ENCODE measurements around the gene AGAP1. TPM values are rescaled to one million over a fixed set of nuclear protein-coding genes. Genes with fewer than 3 reads are reported as not detected.

The AGAP1 gene
- total and polyA plus RNA-seq, 4 donors, result 2.0 to 8.5 (median 5.4) TPM

GRCh38 chr2:235639428-235639773, 145.6 kb downstream of the AGAP1 start:
- TF ChIP-seq HNF4G (IDR thresholded peaks at IDR 0.05) (no peak), RAD21 (IDR thresholded peaks at IDR 0.05) (no peak), RXRA (IDR thresholded peaks at IDR 0.05) (no peak), REST (IDR thresholded peaks at IDR 0.05) (no peak), SP1 (IDR thresholded peaks at IDR 0.05) (no peak)
- TF ChIP-seq, protein P1, sequence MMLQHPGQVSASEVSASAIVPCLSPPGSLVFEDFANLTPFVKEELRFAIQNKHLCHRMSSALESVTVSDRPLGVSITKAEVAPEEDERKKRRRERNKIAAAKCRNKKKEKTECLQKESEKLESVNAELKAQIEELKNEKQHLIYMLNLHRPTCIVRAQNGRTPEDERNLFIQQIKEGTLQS (IDR thresholded peaks at IDR 0.05), result no peak
- Histone ChIP-seq H3K36me3 (ENCODE audit: control insufficient read depth in 4 of 4, insufficient read depth in 3 of 4, low read depth in 1 of 4, low read length in 3 of 4) (no peaks in the 10 kb centered on the region), H3K27me3 (ENCODE audit: control insufficient read depth in 4 of 4, insufficient read depth in 4 of 4, low read length in 3 of 4) (no peaks in the 10 kb centered on the region), H3K27ac (ENCODE audit: low read depth in 1 of 2, low read length in 2 of 2) (no peak overlapping the region), H3K9me3 (ENCODE audit: control insufficient read depth in 4 of 4, low read length in 3 of 4) (no peaks in the 10 kb centered on the region), H3K4me1 (ENCODE audit: control insufficient read depth in 4 of 4, insufficient read depth in 4 of 4, low read length in 3 of 4) (no peaks in the 10 kb centered on the region), H3K9ac (ENCODE audit: low read depth in 1 of 2, low read length in 2 of 2) (no peak overlapping the region), H3K4me3 (ENCODE audit: low read depth in 1 of 3, low read length in 3 of 3) (no peak overlapping the region)
- WGBS, result 79% methylated on average over 8 of the region's 8 CpGs
- no peak for DNase-seq (ENCODE audit: low spot score)

DNA sequence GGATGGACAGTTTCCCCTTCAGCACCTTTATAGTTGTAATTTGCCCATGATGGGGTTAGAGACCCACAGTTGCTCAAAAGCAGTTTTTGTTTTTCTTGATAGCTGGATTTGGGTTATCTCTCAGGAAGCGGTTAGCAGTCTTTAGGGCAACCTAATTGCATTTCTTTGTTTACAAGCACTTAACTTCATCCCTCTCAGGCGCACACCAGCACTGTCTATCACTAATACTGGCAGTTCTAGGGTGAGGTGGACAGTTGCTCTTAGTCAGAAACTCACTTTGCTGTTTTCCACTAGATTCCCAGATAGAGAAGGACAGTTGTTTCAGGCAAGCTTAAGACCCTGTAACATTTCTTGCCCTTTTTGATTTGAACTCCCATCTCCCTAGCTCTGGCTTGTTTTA, 146.0 kb downstream of the AGAP1 start:
- no peak overlapping the region for H3K27ac ChIP-seq (ENCODE audit: low read depth in 1 of 2, low read length in 2 of 2)
- WGBS, result 85% methylated on average over 2 of the region's 2 CpGs
- no peak overlapping the region for H3K9ac ChIP-seq (ENCODE audit: low read depth in 1 of 2, low read length in 2 of 2)
- no peaks in the 10 kb centered on the region for H3K9me3 ChIP-seq (ENCODE audit: control insufficient read depth in 4 of 4, low read length in 3 of 4)
- DNase-seq (ENCODE audit: low spot score), result no peak
- no peaks in the 10 kb centered on the region for H3K27me3 ChIP-seq (ENCODE audit: control insufficient read depth in 4 of 4, insufficient read depth in 4 of 4, low read length in 3 of 4)
- no peak for TF ChIP-seq CTCF (IDR thresholded peaks at IDR 0.05; ENCODE audit: low read depth, low read length, missing input control)
- TF ChIP-seq, protein P2, sequence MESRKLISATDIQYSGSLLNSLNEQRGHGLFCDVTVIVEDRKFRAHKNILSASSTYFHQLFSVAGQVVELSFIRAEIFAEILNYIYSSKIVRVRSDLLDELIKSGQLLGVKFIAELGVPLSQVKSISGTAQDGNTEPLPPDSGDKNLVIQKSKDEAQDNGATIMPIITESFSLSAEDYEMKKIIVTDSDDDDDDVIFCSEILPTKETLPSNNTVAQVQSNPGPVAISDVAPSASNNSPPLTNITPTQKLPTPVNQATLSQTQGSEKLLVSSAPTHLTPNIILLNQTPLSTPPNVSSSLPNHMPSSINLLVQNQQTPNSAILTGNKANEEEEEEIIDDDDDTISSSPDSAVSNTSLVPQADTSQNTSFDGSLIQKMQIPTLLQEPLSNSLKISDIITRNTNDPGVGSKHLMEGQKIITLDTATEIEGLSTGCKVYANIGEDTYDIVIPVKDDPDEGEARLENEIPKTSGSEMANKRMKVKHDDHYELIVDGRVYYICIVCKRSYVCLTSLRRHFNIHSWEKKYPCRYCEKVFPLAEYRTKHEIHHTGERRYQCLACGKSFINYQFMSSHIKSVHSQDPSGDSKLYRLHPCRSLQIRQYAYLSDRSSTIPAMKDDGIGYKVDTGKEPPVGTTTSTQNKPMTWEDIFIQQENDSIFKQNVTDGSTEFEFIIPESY (IDR thresholded peaks at IDR 0.05), result no peak
- no peak for TF ChIP-seq EGR1 (IDR thresholded peaks at IDR 0.05; ENCODE audit: low read depth in 2 of 2)
- TF ChIP-seq HNF4G (IDR thresholded peaks at IDR 0.05), result no peak
- no peak for TF ChIP-seq TAF1 (conservative IDR thresholded peaks at IDR 0.05)
- no peak for TF ChIP-seq MAX (IDR thresholded peaks at IDR 0.05)
- no peak for TF ChIP-seq RAD21 (IDR thresholded peaks at IDR 0.05)
- TF ChIP-seq GABPA (IDR thresholded peaks at IDR 0.05 in 1 of 2, conservative IDR thresholded peaks at IDR 0.05 in 1 of 2), result no peak
- TF ChIP-seq, protein P1 (IDR thresholded peaks at IDR 0.05), result no peak
- no peaks in the 10 kb centered on the region for H3K36me3 ChIP-seq (ENCODE audit: control insufficient read depth in 4 of 4, insufficient read depth in 3 of 4, low read depth in 1 of 4, low read length in 3 of 4)
- H3K4me1 ChIP-seq (ENCODE audit: control insufficient read depth in 4 of 4, insufficient read depth in 4 of 4, low read length in 3 of 4), result no peaks in the 10 kb centered on the region
- no peak overlapping the region for H3K4me3 ChIP-seq (ENCODE audit: low read depth in 1 of 3, low read length in 3 of 3)

Measured in liver (tissue), 9 donors.